Hair follicular keratinocyte (primary cell): ENCODE measurements around the gene INSC. TPM values are rescaled to one million over a fixed set of nuclear protein-coding genes. Genes with fewer than 3 reads are reported as not detected.

Source experiments
- total RNA-seq: library from RNA; depleted of rRNA; stranded (reverse); fragments of >200 nt; gene quantifications from 2 replicates; pipeline ENCODE4 v1.2.3, GENCODE V29; 2015

Gene INSC, protein sequence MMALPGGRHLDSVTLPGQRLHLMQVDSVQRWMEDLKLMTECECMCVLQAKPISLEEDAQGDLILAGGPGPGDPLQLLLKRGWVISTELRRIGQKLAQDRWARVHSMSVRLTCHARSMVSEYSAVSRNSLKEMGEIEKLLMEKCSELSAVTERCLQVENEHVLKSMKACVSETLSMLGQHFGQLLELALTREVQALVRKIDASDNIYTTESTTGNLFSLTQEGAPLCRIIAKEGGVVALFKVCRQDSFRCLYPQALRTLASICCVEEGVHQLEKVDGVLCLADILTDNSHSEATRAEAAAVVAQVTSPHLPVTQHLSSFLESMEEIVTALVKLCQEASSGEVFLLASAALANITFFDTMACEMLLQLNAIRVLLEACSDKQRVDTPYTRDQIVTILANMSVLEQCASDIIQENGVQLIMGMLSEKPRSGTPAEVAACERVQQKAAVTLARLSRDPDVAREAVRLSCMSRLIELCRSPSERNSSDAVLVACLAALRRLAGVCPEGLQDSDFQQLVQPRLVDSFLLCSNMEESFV
- total RNA-seq, result 0.84 and 2.1 TPM in 2 replicates

DNA sequence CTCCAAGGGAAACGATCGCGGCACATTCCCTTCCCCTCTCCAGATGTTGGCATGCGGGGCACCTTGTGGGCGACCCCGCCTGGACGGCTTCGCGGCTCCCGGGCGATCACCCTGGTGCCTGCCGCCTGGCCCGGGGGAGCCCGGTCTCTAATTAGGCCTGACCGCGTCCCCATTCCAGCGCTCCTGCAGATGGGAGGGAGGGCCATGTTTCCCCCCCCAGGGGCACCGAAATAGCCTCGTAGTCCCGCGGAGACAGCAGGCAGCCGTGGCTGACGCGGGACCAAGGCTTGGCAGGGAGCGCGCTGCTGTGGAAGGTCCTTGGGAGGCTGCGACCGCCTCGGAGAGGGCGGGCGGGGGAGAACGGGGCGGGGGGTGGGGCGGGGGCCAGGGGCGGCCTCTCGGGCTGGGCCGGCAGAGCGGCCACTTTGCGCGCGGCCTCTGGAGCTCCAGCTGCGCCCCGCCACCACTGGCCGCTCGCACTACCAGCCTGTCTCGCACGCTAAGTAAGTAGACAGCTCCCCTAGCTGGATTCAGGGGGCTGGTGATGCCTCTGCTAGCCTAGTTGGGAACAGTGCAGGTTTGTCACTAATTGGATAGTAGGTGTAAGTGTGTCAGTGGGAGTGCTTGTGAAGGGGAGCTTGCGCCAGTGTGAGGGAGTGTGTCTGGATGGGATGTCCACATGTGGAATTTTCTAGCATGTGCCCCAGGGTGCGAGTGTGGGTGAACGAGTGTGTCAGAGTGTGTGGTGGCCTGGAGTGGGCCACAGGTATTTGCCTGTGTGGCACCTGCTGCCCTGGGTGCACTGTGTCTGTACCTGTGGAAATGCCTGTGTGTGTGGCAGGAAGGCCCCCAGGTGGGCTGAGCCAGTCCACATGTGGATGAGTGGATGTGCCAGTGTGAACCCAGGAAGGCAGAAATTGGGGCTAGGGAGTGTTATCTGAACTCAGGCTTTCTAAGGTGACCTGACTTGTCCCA is at the start of gene INSC:
Gene INSC (plus strand): TSS at position 423 of the 975 bp plus-strand sequence. CDS start 34,252 bp downstream, outside the sequence.

DNA sequence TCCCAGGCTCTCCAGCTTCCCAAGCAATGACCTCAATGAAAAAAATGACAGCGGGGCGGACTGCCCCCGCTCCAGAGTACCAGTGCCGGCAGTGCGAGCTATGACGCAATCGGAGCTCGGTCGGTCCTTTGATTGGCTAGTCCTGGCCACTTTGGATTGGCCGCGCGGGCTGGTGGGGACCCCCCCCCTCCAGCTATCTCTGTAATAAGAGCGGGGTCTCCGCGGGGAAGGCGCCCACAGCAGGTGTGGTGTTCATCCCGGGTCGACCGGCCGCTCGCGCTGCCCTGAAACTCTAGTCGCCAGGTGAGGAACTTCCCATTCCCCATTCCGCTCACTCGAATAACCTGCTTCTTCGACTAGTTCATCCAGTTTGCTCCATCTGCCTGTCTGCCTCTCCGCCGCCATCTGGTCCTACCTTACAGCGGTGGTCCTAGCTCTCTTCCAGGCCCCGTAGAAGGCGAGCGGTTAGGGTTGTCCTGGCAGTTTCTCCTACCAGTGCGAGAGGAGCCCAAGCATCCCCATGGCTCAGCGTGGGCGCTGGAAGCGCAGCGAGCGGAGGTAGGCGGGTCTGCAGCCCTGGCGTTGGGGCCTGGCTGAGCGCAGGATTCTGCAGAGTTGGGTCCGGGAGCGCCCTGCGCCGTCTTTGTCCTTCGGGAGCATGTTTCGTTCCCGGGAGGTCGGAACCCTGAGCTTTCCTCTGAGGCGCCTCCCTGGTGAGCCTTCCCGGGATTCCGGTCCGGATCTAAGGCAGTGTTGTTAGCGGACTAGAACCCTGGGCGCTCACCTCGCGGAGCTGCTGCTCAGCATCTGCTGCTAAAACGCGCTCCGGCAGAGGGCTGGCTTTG is 41.1 kb upstream of the INSC start, which contains the start of gene CALCB:
Gene CALCB (plus strand): TSS at position 233 of the 845 bp plus-strand sequence. CDS start 1,126 bp downstream, outside the sequence.

Other genes starting within 250 kb of the INSC start
- 11.8 and 14.1 TPM in 2 replicates for gene CYP2R1, start 222.7 kb upstream of the INSC start, total RNA-seq
- gene CALCA, start 142.6 kb upstream of the INSC start, total RNA-seq, result not detected in 2 replicates
- 0.31 TPM in 1 of 2 replicates, not detected in the other for gene CALCB, start 41.3 kb upstream of the INSC start, total RNA-seq